GM06990 (cell line): ENCODE results near the gene GRIP1.

Experiments
- DNase-seq: peaks from one replicate; pipeline ENCODE4 v3.0.0-alpha.2; 2011; ENCODE audit not compliant: insufficient read length; ENCODE audit errors: extremely low read depth
- H3K27me3 ChIP-seq: replicated peaks from 2 replicates; pipeline ENCODE4 v1.6.0; 2011; ENCODE audit warnings: low read length; ENCODE audit not compliant: control insufficient read depth, insufficient read depth
- H3K36me3 ChIP-seq: 2 replicates; pipeline ENCODE4 v1.5.1; 2011; ENCODE audit warnings: low read length; ENCODE audit not compliant: control insufficient read depth, insufficient read depth
- H3K4me3 ChIP-seq: replicated peaks from 2 replicates; pipeline ENCODE4 v1.5.1; 2011; ENCODE audit warnings: low read depth, mild to moderate bottlenecking, control low read depth, low read length
- CTCF ChIP-seq: IDR thresholded peaks from 2 replicates; pipeline ENCODE4 v1.5.1; 2011; ENCODE audit warnings: low read length, control low read depth, mild to moderate bottlenecking, inconsistent platforms; ENCODE audit not compliant: insufficient read depth, poor library complexity, severe bottlenecking

Gene GRIP1

GRCh38 chr12:66482351-66483203, 196.3 kb downstream of the GRIP1 start:
- no peak for TF ChIP-seq CTCF
- no peaks in the 10 kb centered on the region for H3K27me3 ChIP-seq
- H3K36me3 ChIP-seq: no peaks in the 10 kb centered on the region
- H3K4me3 ChIP-seq: no peak overlapping the region
- no peak for DNase-seq

- Histone ChIP-seq H3K4me3 (no peak overlapping the region), H3K27me3 (no peaks in the 10 kb centered on the region), H3K36me3 (no peaks in the 10 kb centered on the region)
- no peak for TF ChIP-seq CTCF
- DNase-seq: no peak
These were observed 210.9 kb downstream of the GRIP1 start for GRCh38 chr12:66467932-66468331.

GRCh38 chr12:66461331-66461730, 217.5 kb downstream of the GRIP1 start:
- no peaks in the 10 kb centered on the region for H3K36me3 ChIP-seq
- no peaks in the 10 kb centered on the region for H3K27me3 ChIP-seq
- DNase-seq: no peak
- TF ChIP-seq CTCF: no peak
- no peak overlapping the region for H3K4me3 ChIP-seq

GRCh38 chr12:66459944-66460482, 218.9 kb downstream of the GRIP1 start:
- Histone ChIP-seq H3K4me3 (no peak overlapping the region), H3K36me3 (no peaks in the 10 kb centered on the region), H3K27me3 (no peaks in the 10 kb centered on the region)
- no peak for TF ChIP-seq CTCF
- no peak for DNase-seq

GRCh38 chr12:66456612-66457011, 222.3 kb downstream of the GRIP1 start:
- H3K4me3 ChIP-seq: no peak overlapping the region
- H3K27me3 ChIP-seq: no peaks in the 10 kb centered on the region
- H3K36me3 ChIP-seq: no peaks in the 10 kb centered on the region
- no peak for TF ChIP-seq CTCF
- DNase-seq: no peak

- no peak for DNase-seq
- H3K4me3 ChIP-seq: no peak overlapping the region
- no peaks in the 10 kb centered on the region for H3K27me3 ChIP-seq
- H3K36me3 ChIP-seq: no peaks in the 10 kb centered on the region
- TF ChIP-seq CTCF: no peak
These were observed 225.0 kb downstream of the GRIP1 start for GRCh38 chr12:66453844-66454243.
